Ovary (tissue), 3 donors: ENCODE data around the gene TCF12.

ENCODE experiments used
- CTCF ChIP-seq, 3 donors: fragments of 450-650 bp in 2 of 3; fragments of 200-600 bp in 1 of 3; IDR thresholded peaks; one replicate each; pipeline versions ENCODE4 v1.5.1 to v1.8.0; 2016 to 2022; ENCODE audit warnings: antibody characterized with exemption in 3 of 3, mild to moderate bottlenecking in 1 of 3
- POLR2A ChIP-seq: fragments of 450-650 bp; IDR thresholded peaks from one replicate; pipeline ENCODE4 v1.6.1; 2017; ENCODE audit warnings: antibody characterized with exemption, mild to moderate bottlenecking, moderate library complexity
- donor health status: DM: no; HTN: no; CAD: no.

DNA sequence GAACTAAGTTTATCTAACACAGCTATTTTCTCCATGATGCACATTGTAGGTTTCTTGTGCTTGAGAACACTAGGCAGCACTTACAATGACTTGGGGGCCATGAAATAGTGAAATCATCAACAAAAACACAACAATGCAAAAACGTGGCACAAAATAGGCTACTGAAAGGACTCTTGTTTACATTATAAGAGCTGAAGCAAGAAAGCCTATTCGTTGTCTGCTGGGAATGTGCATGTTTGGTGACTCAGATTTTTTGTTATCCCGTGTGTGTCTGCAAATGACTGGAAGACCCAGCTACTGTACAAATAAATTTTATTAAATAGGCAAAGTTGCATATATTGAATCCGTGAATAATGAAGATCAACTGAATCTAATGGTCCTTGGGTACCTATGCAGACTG lies 85.0 kb downstream of the TCF12 start:
- TF ChIP-seq CTCF (IDR thresholded peaks at IDR 0.05): no peak
- no peak for TF ChIP-seq POLR2A
